ENCODE data around the gene RRP15.

DNA sequence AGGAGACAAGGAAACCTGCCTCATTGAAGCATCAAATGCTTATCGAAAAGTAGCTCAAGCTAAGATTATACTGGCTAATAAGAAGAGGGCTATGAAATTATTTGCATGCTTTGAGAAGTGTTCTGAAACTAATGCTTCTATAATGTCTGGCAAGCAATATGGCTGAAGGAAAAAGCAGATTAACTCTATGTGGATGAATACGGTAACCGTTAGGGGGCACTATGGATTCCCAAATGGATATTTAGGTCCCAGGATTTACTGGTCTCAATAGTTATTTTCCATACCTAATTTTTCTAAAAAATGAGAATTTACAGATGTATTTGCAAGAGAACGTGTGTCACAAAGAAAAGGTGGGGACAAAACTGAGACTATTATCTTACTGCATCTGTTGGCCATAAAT, 34.6 kb upstream of the RRP15 start:
- TF ChIP-seq POLR2G (IDR thresholded peaks at IDR 0.05; ENCODE audit: low read depth, low read length) (no peak), CHD4 (IDR thresholded peaks at IDR 0.05; ENCODE audit: insufficient read depth, insufficient replicate concordance, low read depth, low read length, poor library complexity, severe bottlenecking) (no peak), RBFOX2 (IDR thresholded peaks at IDR 0.05; ENCODE audit: low read depth, low read length) (no peak), SPI1 (IDR thresholded peaks at IDR 0.05; ENCODE audit: borderline replicate concordance, low read depth, low read length) (no peak), ETV6 (IDR thresholded peaks at IDR 0.05; ENCODE audit: borderline replicate concordance in 1 of 2, low read depth in 2 of 2, low read length in 1 of 2) (no peak), ETV6 (CRISPR knock-in tag; IDR thresholded peaks at IDR 0.05; ENCODE audit: borderline replicate concordance) (no peak), CBFA2T3 (IDR thresholded peaks at IDR 0.05) (no peak)
- TF ChIP-seq, protein P1, sequence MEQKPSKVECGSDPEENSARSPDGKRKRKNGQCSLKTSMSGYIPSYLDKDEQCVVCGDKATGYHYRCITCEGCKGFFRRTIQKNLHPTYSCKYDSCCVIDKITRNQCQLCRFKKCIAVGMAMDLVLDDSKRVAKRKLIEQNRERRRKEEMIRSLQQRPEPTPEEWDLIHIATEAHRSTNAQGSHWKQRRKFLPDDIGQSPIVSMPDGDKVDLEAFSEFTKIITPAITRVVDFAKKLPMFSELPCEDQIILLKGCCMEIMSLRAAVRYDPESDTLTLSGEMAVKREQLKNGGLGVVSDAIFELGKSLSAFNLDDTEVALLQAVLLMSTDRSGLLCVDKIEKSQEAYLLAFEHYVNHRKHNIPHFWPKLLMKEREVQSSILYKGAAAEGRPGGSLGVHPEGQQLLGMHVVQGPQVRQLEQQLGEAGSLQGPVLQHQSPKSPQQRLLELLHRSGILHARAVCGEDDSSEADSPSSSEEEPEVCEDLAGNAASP (IDR thresholded peaks at IDR 0.05) = no peak

Data from K562 (cell line).